ENCODE results near the gene CDK3.

The CDK3 gene

DNA sequence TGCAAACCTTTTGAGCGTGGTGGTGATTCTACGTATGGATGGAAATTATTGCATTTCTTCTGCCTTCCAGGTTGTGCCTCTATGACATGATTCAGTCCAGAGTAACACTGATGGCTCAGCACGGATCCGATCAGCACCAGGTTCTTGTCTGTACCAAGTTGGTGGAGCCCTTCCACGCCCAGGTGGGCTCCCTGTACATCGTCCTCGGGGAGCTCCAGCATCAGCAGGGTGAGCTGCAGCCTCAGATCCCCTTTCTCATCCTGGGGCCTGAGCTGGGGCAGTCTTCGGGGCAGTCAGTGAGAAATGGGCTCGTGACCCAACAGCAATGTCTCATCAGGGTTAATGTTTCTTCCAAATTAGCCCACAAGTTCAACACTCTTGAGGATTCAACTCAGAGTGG, 9.3 kb upstream of the CDK3 start:
- no peak for DNase-seq (ENCODE audit: low read depth in 3 of 3)

DNA sequence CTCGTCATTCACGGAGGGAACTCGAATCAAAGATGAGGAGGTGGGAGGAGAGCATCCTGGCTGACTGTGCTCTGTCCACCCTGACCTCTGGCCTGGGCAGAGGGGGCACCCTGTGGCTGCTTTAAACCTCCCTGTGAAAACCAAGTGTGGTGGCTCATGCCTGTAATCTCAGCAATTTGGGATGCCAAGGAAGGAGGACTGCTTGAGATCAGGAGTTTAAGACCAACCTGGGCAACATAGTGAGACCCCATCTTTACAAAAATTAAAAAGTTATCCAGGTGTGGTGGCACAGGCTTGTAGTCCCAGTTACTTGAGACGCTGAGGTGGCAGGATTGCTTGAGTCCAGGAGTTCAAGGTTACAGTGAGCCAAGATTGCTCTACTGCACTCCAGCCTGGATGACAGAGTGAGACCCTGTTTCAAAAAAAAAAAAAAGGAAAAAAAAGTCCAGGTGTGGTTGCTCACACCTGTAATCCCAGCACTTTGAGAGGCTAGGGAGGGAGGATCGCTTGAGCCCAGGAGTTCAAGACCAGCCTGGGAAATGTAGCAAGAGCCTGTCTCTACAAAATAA, 5.8 kb upstream of the CDK3 start:
- DNase-seq (ENCODE audit: low read depth in 3 of 3), result no peak

DNA sequence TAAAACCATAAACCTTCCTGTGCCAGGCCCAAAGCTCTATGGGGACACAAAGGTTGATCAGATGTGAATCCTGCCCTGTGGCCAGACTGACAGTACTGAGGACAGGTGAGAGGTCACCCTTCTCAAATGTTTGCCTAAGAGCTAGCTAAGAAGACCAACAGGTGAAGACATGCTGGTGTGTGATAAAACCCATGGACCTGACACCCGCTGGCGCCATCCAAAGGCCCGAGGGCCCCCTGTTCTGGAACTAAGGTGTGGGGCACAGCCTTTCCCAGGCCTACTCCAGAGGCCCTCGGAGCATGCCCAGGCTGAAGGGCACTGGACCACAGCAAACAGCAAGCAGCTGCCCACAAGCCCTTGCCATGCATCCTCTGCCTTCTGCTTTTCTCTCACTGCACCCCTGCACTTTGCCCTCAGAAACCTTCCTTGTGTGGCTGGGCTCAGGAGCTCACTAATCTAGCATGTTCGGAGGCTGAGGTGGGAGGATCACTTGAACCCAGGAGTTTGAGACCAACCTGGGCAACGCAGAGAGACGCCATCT, 5.2 kb upstream of the CDK3 start:
- no peak for DNase-seq (ENCODE audit: low read depth in 3 of 3)

DNA sequence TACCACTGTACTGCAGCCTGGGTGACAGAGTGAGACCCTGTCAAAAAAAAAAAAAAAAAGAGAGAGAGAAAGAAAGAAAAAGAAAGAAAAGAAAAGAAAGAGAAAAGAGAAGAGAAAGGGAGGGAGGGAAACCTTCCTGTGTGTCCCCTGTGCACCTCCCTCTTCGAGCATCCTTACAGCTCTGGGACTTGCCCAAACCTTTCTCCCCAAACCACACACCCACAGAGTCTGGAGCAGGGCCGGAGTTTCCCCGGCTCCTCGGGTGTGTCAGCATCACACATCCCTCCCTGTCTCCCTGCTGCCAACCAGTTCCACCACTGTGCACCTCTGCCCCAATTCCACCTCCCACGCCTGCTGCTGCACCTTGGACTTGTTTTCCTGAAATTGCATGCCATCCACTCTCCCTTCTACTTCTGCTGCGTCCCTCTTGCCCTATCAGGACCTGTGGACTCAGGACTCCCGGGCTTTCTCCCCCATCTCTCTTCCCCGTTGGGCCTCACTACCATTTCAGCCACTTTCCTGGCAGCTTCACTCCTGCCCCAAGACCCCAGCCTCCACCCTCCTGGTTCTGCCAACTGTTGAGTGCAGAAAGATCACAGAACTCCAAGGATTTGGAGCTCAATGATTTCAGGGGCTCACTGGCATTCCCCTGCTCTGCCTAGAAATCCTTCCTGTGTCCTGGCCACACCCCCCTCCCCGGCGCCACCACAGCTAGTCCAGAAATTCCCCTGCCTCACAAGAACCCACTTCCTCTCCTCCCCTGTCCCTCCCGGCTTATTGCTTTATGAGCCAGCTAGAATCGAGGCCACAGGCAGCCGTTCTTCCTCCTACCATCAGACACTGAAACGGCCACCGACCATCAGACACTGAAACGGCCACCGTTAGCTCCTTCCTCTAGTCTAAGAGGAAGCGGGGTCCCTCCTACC, 3.7 kb upstream of the CDK3 start:
- peak in 1 of 3 experiments; percentile 51 for DNase-seq (ENCODE audit: low read depth in 3 of 3)

DNA sequence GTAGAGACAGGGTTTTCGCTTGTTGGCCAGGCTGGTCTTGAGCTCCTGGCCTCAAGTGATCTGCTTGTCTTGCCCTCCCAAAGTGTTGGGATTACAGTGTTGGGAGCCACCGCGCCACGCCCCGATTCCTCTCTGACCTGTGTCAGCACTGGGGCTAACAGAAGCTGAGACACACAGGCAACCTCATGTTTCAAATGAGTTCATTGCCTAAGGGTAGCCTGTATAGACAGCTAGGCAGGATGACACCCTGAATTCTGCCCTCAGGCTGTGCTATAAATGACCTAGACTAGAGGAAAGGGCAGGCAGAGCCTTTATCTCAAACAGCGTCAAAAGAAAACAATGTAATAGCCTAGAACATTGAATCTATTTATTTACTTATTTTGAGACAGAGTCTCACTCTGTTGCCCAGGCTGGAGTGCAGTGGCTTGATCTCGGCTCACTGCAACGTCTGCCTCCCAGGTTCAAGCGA, 2.3 kb upstream of the CDK3 start:
- DNase-seq (ENCODE audit: low read depth in 3 of 3), result no peak

DNA sequence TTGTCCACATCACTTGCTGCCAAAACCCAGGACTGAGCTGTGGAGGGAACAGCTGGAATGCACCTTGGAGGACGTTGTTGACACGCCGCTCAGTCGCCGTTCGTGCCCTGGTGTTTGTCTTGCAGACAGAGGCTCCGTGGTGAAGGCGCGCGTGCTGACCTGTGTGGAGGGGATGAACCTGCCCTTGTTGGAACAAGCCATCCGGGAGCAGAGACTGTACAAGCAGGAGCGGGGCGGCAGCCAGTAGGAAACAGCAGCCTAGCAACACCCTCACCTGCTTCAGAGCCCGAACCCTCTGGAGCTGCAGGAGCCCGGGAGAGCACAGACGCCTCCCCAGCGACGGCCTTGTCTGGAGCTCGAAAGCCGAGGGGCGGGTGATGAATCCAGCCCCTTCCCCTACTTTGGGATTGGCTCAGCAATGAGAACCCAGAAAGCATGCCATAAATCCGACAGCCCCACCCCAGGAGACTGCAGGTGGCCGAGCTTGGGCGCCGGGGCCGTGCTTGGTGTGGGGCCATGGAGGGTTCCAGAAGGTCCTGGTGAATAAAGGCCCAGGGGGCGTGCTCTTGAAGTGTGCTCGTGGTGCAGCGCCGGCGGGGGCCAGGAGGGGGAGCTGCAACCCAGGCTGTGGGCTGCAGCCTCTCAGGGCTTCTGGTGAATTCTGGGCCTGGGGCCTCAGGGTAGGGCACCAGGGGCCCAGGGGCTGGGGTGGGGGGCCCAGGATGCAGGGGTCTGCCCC, 470 bp upstream of the CDK3 start:
- peak; percentile 31 to 62 (median 42) for DNase-seq (ENCODE audit: low read depth in 3 of 3)

DNA sequence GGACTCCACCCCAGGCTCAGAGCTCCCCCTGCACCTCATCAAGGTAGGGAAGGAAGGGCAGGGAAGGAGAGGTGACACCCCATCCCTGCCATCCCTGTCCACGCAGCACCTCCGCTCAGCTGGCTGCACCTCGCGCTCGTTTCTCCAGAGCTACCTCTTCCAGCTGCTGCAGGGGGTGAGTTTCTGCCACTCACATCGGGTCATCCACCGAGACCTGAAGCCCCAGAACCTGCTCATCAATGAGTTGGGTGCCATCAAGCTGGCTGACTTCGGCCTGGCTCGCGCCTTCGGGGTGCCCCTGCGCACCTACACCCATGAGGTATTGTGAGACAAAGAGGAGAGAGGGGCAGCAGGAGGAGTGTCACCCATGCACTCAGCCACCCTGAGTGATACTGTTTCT, 1.4 kb downstream of the CDK3 start:
- DNase-seq (ENCODE audit: low read depth in 3 of 3), result no peak

DNA sequence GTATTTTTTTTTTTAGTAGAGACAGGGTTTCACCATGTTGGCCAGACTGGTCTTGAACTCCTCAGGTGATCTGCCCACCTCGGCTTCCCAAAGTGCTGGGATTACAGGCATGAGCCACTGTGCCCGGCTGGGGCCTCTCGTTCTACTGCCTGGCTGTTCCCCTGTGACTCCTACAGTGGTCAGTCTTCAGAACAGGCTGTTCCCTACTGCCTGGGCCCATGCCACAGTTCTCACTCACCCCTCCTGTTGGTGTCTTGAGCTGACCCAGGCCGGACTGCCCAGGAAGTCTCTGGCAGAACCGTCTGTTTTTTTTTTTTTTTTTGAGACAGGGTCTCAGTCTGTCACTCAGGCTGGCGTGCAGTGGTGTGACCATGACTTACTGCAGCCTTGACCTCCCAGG, 3.3 kb downstream of the CDK3 start:
- DNase-seq (ENCODE audit: low read depth in 3 of 3), result no peak

DNA sequence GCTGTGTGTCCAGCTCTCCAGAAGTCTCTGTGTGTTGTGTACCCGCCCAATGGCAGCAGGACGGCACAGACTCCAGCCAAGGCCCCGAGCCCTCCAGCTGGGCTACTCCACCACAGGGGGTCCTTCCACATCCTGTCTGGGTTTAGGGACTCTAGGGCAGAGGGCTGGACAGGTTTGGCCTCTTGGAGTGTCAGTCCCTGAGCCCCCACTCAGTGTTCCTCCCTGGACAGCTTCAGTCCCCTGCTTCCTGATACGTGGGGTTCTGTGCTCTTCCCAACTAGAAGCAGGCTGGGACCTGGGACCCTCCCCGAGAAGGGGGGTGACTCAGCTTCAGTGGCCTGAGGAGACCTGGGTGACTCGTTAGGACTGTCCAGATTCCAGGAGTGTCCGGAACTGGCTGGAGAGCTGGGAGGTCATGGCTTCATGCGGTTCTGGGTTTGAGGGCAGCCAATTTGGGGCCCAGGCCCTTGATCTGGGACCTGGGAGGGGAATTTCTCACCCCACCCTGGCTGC, 4.2 kb downstream of the CDK3 start:
- DNase-seq (ENCODE audit: low read depth in 3 of 3), result no peak

DNA sequence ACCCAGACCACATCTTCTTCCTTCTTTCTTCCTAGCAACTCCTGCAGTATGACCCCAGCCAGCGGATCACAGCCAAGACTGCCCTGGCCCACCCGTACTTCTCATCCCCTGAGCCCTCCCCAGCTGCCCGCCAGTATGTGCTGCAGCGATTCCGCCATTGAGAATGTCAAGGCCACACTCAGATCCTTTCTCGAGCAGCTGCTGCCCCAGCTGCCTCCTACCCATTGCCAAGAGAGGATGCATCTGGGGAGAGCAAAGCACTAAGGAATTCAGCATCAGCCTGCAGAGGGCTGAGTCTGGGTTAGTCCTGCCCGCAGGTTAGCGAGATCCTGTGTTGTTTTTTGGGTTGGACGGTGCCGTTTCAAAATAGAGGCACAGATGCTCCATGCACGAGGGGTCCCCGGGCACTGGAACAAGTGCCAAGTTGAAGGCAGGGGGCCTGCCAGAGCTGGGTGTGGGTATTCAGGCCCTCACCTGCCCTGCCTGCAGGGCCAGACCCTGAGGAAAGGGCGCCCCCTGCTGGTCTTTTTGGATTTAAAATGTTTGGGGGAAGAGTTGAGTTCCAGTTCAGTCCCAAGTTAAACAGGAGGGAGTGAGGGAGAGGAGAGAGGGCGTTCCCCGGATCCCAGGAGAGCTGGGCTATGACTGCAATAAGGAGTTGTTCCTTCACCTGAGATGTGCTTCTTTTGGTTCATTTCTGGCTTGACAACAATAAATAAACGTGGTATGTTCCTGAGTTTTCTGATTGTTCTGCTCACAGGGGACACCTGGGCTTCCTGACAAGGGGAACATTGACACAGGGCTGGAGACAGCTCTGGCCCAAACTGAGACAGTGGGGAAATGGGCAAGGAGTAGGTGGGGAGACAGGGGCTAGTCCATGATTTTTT, 4.9 kb downstream of the CDK3 start:
- peak; percentile 74 to 82 (median 77) for DNase-seq (ENCODE audit: low read depth in 3 of 3)

DNA sequence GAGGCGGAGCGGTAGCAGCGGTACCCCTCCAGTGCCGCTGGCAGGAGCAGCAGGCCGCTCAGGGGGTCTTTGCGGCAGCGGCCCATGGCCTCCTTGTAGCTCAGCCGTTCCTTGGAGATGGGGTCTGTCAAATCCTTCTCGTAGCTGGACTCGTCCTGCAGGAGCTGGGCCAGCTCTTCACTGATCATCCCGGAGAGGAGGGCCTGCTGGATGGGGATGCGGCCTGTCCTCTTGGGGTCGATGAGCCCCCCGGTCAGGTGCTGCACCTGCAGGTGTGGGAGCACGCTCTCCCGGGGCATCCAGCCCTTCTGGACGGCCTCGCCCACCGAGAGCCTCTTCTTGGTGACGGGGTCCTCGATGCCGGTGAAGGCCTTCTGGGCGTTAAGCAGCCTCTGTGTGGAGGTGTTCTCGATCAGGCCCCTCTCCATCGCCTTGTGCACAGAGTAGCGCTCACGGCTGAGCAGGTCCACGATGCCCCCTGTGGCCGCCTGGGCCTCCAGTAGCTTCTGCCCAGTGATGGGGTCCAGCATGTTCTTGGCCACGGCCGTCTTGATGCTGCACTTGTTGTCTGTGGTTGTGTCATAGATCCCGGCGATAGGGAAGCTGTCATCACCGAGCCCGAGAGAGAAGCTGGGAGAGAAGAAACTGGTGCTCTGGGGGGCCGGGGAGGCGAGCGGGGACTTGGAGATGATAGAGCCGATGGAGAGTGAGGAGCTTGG, 6.6 kb downstream of the CDK3 start:
- no peak for DNase-seq (ENCODE audit: low read depth in 3 of 3)

DNA sequence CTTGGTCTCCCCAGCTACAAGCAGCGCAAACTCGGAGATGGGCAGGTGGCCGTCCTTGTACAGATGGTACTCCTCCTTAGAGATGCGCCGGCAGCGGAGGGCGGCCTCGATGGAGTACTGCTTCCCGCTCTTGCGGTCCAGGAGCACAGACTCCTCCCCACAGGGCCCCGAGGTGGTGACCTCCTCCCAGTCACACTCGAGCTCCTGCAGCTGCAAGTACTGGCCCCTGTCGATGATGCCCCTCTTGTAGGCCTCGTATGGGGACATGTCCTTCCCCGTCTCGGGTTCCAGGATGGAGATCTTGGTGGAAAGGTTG, 7.2 kb downstream of the CDK3 start:
- no peak for DNase-seq (ENCODE audit: low read depth in 3 of 3)

DNA sequence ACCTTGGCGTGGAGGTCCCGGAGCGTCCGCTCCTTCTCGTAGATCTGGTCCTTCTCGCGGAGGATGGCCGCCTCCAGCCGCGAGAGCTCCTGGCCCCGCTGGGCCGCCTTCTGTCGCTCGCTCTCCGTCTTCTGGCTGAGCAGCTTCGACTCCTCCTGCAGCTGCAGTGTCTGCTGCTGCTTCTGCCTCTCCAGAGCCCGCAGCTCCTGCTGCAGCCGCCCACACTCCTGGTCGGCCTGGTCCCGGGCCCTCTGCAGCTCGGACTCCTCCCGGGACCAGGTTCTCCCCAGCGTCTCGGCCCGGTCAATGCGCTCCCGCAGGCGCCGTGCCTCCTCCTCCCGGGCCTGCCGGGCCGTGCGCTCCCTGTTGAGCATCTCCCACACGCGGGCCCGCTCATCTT, 7.6 kb downstream of the CDK3 start:
- DNase-seq (ENCODE audit: low read depth in 3 of 3), result no peak

DNA sequence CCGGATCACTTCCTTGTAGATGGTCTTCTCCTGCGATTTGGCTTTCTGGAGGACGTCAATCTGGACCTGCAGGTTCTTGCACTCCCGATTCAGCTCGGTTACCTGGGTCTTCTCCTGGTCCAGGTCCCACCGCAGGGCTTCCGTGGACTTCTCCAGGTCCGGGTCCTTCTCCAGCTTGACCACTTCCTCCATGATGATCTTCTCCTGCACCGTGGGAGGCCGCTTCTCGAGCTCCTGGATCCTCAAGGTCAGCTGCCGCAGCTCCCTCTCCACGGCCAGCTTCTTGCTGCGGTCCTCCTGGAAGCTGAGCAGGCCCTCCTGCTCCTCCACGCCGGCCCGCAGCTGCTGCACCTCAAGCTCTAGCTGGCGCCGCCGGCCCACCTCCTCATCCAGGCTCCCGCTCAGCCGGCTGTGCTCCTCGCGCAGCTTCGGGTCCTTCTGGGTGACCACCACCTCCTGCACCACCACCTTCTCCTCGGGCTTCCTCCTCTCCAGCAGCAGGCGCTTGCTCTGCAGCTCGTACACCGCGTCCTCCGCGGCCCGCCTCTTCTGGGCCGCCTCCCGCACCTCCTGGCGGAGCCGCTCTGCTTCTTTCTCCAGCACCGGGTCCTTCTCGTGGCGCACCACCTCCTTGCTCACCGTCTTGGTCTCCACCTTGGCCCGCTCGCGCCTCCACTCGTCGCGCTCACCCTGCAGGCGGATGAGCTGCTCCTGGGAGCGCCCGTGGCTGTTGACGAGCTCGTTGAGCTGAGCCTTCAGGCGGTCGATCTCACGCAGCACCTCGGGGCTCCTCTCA, 8.2 kb downstream of the CDK3 start:
- DNase-seq (ENCODE audit: low read depth in 3 of 3), result no peak

DNA sequence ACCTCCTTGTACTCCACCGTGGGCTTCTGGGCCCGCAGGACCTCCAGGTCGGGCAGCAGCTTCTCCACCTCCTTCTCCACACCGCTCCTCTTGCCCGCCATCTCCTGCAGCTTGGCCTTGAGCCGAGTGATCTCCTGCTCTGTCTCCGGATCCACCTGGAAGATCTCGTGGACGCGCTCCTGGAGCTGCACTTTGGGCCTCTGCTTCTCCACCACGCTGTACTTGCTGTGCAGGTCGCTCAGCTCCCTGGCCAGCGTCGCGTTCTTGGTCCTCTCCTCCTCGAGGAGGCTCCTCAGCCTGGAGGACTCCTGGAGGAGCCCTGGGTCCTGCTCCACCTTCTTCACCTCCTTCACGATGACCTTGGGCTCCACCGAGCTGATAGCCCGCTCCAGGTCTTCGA, 8.8 kb downstream of the CDK3 start:
- no peak for DNase-seq (ENCODE audit: low read depth in 3 of 3)

DNA sequence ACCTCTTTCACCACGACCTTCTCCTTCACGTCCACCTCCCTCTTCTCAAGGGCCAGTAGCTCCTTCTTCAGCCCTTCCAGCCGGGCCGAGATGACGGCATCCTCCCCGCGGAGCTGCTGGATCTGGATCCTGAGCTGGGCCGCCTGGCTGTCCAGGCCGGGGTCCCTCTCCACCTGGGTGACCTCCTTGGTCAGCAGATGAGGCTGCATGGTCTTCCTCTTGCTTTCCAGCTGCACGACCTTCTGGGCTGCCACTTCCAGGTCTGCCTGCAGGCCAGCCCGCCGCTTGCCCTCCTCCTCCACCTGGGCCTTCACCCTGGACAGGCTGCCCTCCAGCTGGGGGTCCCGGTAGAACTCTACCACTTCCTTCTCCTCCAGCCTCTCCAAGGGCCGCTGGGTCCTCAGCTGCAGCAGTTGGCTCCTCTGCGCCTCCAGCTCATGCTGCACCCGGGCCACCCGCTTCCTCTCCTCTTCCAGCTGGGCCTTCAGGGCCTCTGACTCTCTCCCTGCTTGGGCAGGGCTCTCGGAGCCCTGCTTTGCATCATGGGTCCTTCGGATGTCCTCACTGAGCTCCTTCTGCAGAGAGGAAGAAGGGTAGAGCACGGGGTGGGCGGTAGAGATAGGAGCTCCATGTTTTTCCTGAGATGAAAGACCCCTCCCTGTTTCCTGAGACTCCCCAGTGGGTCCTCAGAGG, 9.5 kb downstream of the CDK3 start:
- no peak for DNase-seq (ENCODE audit: low read depth in 3 of 3)

DNA sequence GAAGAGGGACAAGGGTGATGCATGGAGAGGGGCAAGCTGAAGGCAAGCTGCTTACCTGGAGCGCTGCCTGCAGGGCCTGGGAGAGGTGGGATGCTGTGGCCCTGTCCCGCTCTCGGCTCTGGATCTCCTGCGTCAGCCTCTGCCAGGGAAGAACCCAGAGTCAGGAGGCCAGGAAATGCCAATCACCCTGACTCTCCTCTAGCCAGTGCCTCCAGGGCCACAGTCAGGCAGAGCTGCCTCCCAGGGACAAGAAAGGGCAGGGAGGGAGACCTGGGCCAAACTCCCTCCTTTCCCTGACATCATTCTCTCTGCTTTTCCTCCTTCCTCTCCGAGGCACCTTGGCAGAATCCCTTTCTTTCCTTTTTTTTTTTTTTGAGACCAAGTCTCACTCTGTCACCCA, 11.3 kb downstream of the CDK3 start:
- DNase-seq (ENCODE audit: low read depth in 3 of 3), result no peak

DNA sequence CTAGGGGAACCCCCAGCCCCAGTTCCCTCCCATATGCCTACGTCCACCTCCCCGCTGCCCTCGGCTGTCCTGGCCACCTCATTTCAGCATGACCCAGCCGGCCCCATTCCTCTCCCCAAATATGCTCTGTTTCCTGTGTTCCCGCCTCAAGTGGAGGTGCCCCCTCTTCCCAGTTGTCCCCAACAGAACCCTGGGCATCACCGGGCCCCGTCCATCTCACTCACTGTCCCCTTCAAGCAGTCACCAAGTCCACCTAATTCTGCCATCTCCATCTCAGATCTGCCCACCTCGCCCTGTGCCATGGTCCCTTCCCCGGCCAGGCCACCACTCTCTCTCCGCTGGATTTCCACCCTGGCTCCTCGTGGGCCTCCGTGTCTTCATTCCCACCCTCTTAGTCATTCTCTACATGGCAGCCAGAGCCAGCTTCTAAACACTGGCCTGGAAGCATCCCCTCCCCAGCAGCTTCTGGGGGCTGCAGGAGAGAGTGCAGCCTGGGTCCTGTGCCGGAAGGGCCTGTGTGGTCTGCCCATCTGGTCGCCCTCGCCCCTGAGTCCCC, 12.8 kb downstream of the CDK3 start:
- no peak for DNase-seq (ENCODE audit: low read depth in 3 of 3)

Data from stimulated activated CD4-positive, alpha-beta T cell treated with anti-CD3 and anti-CD28 coated beads, TNF-alpha, amount 100 ng/mL, for 24 hours (primary cell).